Ascending aorta (tissue), 2 donors: Measurements from ENCODE around the gene PEX19. TPM values are rescaled to one million over a fixed set of nuclear protein-coding genes. Genes with fewer than 3 reads are reported as not detected.
A peak's percentile ranks its signal among the peaks of the same experiment; 100 is the strongest.

Source experiments
- DNase-seq, 2 donors: peaks; one replicate each; pipeline ENCODE4 v3.0.0-alpha.2; 2019; ENCODE audit warnings: low spot score in 2 of 2
- H3K27ac ChIP-seq, 2 donors: fragments of 200-600 bp; sonication (generic); one replicate each; pipeline ENCODE4 v1.5.1; 2016 to 2017; ENCODE audit warnings: mild to moderate bottlenecking in 1 of 2
- H3K27me3 ChIP-seq: fragments of 200-600 bp; sonication (generic); one replicate; pipeline ENCODE4 v1.5.1; 2017
- H3K36me3 ChIP-seq, 2 donors: fragments of 200-600 bp; sonication (generic); one replicate each; pipeline ENCODE4 v1.5.1; 2016
- H3K4me1 ChIP-seq, 2 donors: fragments of 200-600 bp; sonication (generic); one replicate each; pipeline ENCODE4 v1.5.1; 2016 to 2017; ENCODE audit warnings: mild to moderate bottlenecking in 1 of 2
- H3K4me3 ChIP-seq, 2 donors: fragments of 200-600 bp; sonication (generic); one replicate each; pipeline ENCODE4 v1.5.1; 2016 to 2017; ENCODE audit warnings: mild to moderate bottlenecking in 1 of 2
- H3K9me3 ChIP-seq, 2 donors: fragments of 200-600 bp; sonication (generic); one replicate each; pipeline ENCODE4 v1.5.1; 2016
- intact Hi-C: fragments of 100-400 bp; cut with DNase I; formaldehyde crosslinking; loops from one replicate; pipeline ENCODE4 v1.15.1; 2023
- total RNA-seq: library from RNA; depleted of rRNA; stranded (reverse); fragments of >200 nt; gene quantifications from one replicate; pipeline ENCODE4 v1.1.0, GENCODE V29; 2016
- TF ChIP-seq, protein P1 (sequence below), 3 experiments: fragments of 200-600 bp in 2 of 3; fragments of 450-650 bp in 1 of 3; sonication (generic) in 2 of 3; IDR thresholded peaks; one replicate each; pipeline ENCODE4 v1.5.1; 2016 to 2019; ENCODE audit warnings: antibody characterized with exemption in 3 of 3, mild to moderate bottlenecking in 1 of 3, moderate library complexity in 1 of 3

PEX19 gene
- total RNA-seq, 1 donor from 2014 or later = 36.6 TPM

DNA sequence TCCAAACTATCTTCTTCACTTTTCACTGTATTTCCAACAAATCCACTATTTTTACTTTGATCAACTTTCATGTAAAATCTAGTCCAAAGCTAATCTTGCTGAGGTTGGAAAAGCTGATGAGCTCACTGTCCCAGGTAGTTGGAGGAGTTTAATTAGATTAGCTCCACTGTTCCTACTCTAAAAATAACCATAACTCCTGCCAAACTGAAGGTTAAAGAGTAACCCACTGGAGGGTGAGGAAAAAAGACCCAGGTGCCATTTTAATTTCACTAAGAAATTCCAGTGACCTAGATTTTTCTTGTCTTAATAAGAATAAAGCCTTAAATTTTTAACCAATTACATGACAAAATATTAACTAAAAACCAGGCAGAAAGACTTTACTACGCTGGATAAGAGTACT, 37.9 kb downstream of the PEX19 start:
- H3K36me3 ChIP-seq = peaks cover 0 to 6% of the 10 kb centered on the region in 2 donors
- H3K27ac ChIP-seq = no peak overlapping the region
- no peaks in the 10 kb centered on the region for H3K9me3 ChIP-seq
- H3K4me1 ChIP-seq = peaks cover 0 to 26% of the 10 kb centered on the region in 2 donors
- intact Hi-C loops = no loop called here
- H3K27me3 ChIP-seq = no peaks in the 10 kb centered on the region
- no peak for DNase-seq
- H3K4me3 ChIP-seq = no peak overlapping the region
- TF ChIP-seq, protein P1, sequence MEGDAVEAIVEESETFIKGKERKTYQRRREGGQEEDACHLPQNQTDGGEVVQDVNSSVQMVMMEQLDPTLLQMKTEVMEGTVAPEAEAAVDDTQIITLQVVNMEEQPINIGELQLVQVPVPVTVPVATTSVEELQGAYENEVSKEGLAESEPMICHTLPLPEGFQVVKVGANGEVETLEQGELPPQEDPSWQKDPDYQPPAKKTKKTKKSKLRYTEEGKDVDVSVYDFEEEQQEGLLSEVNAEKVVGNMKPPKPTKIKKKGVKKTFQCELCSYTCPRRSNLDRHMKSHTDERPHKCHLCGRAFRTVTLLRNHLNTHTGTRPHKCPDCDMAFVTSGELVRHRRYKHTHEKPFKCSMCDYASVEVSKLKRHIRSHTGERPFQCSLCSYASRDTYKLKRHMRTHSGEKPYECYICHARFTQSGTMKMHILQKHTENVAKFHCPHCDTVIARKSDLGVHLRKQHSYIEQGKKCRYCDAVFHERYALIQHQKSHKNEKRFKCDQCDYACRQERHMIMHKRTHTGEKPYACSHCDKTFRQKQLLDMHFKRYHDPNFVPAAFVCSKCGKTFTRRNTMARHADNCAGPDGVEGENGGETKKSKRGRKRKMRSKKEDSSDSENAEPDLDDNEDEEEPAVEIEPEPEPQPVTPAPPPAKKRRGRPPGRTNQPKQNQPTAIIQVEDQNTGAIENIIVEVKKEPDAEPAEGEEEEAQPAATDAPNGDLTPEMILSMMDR (IDR thresholded peaks at IDR 0.05) = no peak

DNA sequence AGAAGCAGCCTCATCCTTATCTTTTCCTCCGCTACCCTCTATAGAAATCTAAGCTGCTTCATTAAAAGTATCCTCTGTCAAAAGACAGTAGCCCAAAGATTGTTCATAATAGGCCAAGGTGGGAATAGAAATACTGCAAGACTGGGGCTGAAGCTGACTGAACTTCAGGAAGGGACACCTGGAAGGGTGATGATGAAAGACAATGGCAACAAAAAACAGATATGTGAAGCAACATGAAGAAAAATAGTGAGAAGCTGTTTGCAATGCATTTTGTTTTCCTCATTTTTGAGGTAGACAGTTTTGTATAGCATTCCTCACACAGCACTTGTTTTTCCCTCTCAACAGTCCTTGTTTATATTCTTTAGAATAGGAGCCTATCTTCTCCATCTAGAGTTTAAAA, 39.5 kb downstream of the PEX19 start:
- H3K27ac ChIP-seq = peak overlapping the region; percentile 65 to 66
- no peaks in the 10 kb centered on the region for H3K9me3 ChIP-seq
- H3K4me3 ChIP-seq = no peak overlapping the region
- H3K4me1 ChIP-seq = peaks cover 0 to 22% of the 10 kb centered on the region in 2 donors
- DNase-seq = no peak
- intact Hi-C loops = no loop called here
- TF ChIP-seq, protein P1 (IDR thresholded peaks at IDR 0.05) = no peak
- no peaks in the 10 kb centered on the region for H3K27me3 ChIP-seq
- peaks cover 6 to 11% of the 10 kb centered on the region in 2 donors for H3K36me3 ChIP-seq

DNA sequence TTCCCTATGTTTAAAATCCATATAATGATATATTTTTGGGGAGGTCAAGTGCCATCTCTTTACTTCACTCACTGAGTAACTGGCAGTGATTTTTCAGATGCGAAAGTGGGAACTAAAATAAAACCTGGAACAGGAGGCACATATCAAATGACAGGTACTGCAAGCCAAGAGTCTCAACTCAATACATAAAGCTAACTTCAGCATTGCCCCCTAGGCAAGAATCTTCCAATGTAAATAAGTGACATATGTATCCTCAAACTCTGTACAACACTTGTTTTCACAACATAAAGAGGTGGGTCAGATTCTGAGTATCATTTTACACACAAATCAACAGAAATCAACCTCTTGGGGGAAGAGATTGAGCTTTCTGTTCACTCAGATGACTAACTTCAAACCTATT, 40.7 kb downstream of the PEX19 start:
- intact Hi-C loops = no loop called here
- H3K36me3 ChIP-seq = peaks cover 18 to 23% of the 10 kb centered on the region in 2 donors
- no peaks in the 10 kb centered on the region for H3K9me3 ChIP-seq
- peak overlapping the region; percentile 65 to 66 for H3K27ac ChIP-seq
- DNase-seq = no peak
- no peaks in the 10 kb centered on the region for H3K27me3 ChIP-seq
- H3K4me1 ChIP-seq = peaks cover 0 to 17% of the 10 kb centered on the region in 2 donors
- no peak overlapping the region for H3K4me3 ChIP-seq
- TF ChIP-seq, protein P1 (IDR thresholded peaks at IDR 0.05) = no peak

DNA sequence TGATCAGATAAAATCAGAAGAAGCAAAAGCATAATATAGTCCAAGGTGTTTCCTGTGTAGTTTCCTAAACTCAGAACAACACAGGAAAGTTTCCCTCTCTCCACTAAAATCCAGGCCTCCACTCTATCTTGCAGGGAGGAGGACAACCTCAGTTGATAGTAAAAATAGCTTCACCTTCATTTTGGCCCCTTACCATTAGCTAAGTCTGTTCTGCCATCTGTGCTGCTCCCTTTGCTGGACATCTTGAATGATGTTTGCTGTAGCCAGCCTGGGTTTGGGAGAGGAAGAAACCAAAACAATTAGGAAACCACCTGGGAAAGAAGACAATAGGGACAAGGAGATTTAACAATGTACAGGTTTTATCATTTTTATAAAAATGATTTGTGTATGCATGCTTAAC, 41.2 kb downstream of the PEX19 start:
- TF ChIP-seq, protein P1 (IDR thresholded peaks at IDR 0.05) = no peak
- peaks cover 22 to 27% of the 10 kb centered on the region in 2 donors for H3K36me3 ChIP-seq
- DNase-seq = no peak
- H3K4me1 ChIP-seq = peaks cover 0 to 17% of the 10 kb centered on the region in 2 donors
- H3K9me3 ChIP-seq = no peaks in the 10 kb centered on the region
- H3K27ac ChIP-seq = peak overlapping the region in 1 of 2 donors; percentile 65
- intact Hi-C loops = no loop called here
- no peak overlapping the region for H3K4me3 ChIP-seq
- H3K27me3 ChIP-seq = no peaks in the 10 kb centered on the region

DNA sequence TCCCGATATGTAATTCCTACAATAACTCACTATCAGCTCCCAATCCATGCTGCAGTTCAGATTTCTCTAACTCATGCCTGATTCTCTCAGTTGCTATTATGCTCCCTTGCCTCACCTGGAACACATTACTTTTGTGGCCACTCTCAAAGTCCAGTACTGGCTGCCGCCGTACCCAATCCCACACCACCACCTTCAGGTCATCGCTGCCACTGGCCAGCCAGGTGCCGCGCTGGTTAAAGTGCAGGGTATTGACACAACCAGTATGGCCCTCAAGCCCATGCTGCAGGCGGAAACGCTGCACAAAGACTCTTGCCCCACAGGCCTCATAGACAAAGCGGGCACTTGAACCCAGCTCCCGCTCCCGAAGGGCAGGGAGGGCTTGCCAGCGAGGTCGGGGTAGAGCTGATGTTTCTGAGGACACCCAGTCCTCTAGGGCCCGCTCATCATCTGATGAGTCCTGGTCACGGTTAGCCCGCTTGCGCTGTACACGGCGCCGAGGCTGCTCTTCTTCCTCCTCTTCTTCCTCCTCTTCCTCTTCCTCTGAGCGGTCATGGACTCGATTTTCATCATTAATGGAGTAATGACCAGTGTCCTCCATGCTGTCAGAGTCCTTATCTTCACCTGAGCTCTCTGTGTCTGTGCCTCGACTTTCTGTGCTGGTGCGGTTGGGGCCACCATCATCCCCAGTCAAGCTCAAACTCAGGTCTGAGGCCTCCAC, 45.2 kb downstream of the PEX19 start:
- H3K36me3 ChIP-seq = peaks cover 59 to 66% of the 10 kb centered on the region in 2 donors
- intact Hi-C loops = no loop called here
- H3K4me3 ChIP-seq = no peak overlapping the region
- no peak overlapping the region for H3K27ac ChIP-seq
- no peak for DNase-seq
- H3K4me1 ChIP-seq = peaks cover 0 to 7% of the 10 kb centered on the region in 2 donors
- TF ChIP-seq, protein P1 (IDR thresholded peaks at IDR 0.05) = no peak
- no peaks in the 10 kb centered on the region for H3K9me3 ChIP-seq
- H3K27me3 ChIP-seq = no peaks in the 10 kb centered on the region
